IMR-90 (cell line): ENCODE data around the gene IFNG-AS1. TPM values are rescaled to one million over a fixed set of nuclear protein-coding genes. Genes with fewer than 3 reads are reported as not detected.

ENCODE experiments used
- ATAC-seq: fragments of 200-7000 bp; cut with Tn5 transposase; 2 replicates; pipeline ENCODE4 v1.9.1; 2020; ENCODE audit warnings: low read depth, mild to moderate bottlenecking, moderate library complexity
- BruUV-seq: library from RNA; stranded (reverse); fragments of 400-500 nt; replicated peaks from 2 replicates; lab custom pipeline; 2021; lab: Mats Ljungman, UMichigan
- CTCF ChIA-PET: fragments of 300-600 bp; formaldehyde crosslinking; extraction: SDS; loops from one replicate; lab custom pipeline; 2021; ENCODE audit warnings: antibody characterized with exemption; lab: Yijun Ruan, JAX
- POLR2A ChIA-PET: fragments of 300-600 bp; sonication (Branson Sonifier 250); formaldehyde crosslinking; loops from one replicate; lab custom pipeline; 2022; ENCODE audit warnings: antibody characterized with exemption; ENCODE audit not compliant: unreplicated experiment; lab: Charles Lee
- DNase-seq: peaks from one replicate; pipeline ENCODE4 v3.0.0; 2013
- H2AFZ ChIP-seq: replicated peaks from 2 replicates; pipeline ENCODE3; 2013; ENCODE audit warnings: low read length, mild to moderate bottlenecking; ENCODE audit not compliant: poor library complexity
- H2AK5ac ChIP-seq: 2 replicates; pipeline ENCODE4 v1.6.1; 2013; ENCODE audit warnings: low read depth, low read length, inconsistent platforms
- H2AK9ac ChIP-seq: replicated peaks from 2 replicates; pipeline ENCODE3; 2013; ENCODE audit warnings: mild to moderate bottlenecking, low read depth, low read length, moderate library complexity; ENCODE audit not compliant: poor library complexity
- H2BK120ac ChIP-seq: 2 replicates; pipeline ENCODE4 v1.6.1; 2013; ENCODE audit warnings: low read depth, low read length, inconsistent platforms
- H2BK15ac ChIP-seq: 3 replicates; pipeline ENCODE4 v1.6.1; 2013; ENCODE audit warnings: low read depth, low read length, inconsistent platforms
- H2BK20ac ChIP-seq: 2 replicates; pipeline ENCODE4 v1.6.1; 2013; ENCODE audit warnings: low read depth, mild to moderate bottlenecking, inconsistent platforms, low read length, moderate library complexity
- H2BK5ac ChIP-seq: 2 replicates; pipeline ENCODE4 v1.6.1; 2013; ENCODE audit warnings: mild to moderate bottlenecking, low read depth, low read length, inconsistent platforms; ENCODE audit not compliant: poor library complexity, severe bottlenecking
- H3K14ac ChIP-seq: replicated peaks from 2 replicates; pipeline ENCODE4 v1.6.1; 2013; ENCODE audit warnings: low read depth, low read length, inconsistent platforms
- H3K18ac ChIP-seq: 2 replicates; pipeline ENCODE4 v1.6.1; 2013; ENCODE audit warnings: low read depth, low read length, control low read depth
- H3K23ac ChIP-seq: 2 replicates; pipeline ENCODE4 v1.6.1; 2013; ENCODE audit warnings: low read depth, low read length, inconsistent platforms
- H3K27ac ChIP-seq: 2 replicates; pipeline ENCODE4 v1.5.1; 2013; ENCODE audit warnings: mild to moderate bottlenecking, control low read depth, low read length; ENCODE audit not compliant: insufficient read depth
- H3K27me3 ChIP-seq: 2 replicates; pipeline ENCODE4 v1.6.1; 2013; ENCODE audit warnings: low read length; ENCODE audit not compliant: control insufficient read depth, insufficient read depth
- H3K36me3 ChIP-seq: 2 replicates; pipeline ENCODE4 v1.6.1; 2013; ENCODE audit warnings: low read length, mixed read lengths; ENCODE audit not compliant: control insufficient read depth, insufficient read depth
- H3K4ac ChIP-seq: 2 replicates; pipeline ENCODE4 v1.6.1; 2013; ENCODE audit warnings: low read depth, low read length, inconsistent platforms
- H3K4me1 ChIP-seq: 2 replicates; pipeline ENCODE4 v1.6.1; 2013; ENCODE audit warnings: low read length, mixed read lengths; ENCODE audit not compliant: control insufficient read depth, insufficient read depth
- H3K4me2 ChIP-seq: 2 replicates; pipeline ENCODE4 v1.6.1; 2013; ENCODE audit warnings: low read depth, mild to moderate bottlenecking, control low read depth, low read length, moderate library complexity
- H3K4me3 ChIP-seq: 2 replicates; pipeline ENCODE4 v1.5.1; 2013; ENCODE audit warnings: low read depth, mild to moderate bottlenecking, control low read depth, low read length, moderate library complexity; ENCODE audit not compliant: insufficient read depth
- H3K56ac ChIP-seq: 2 replicates; pipeline ENCODE4 v1.6.1; 2013; ENCODE audit warnings: low read length, inconsistent platforms; ENCODE audit not compliant: insufficient read depth; ENCODE audit errors: extremely low read depth
- H3K79me1 ChIP-seq, 2 experiments: 2 replicates each; pipeline ENCODE4 v1.6.1; 2013; ENCODE audit warnings: low read length in 2 of 2, inconsistent platforms in 1 of 2, low read depth in 1 of 2
- H3K9ac ChIP-seq: 2 replicates; pipeline ENCODE4 v1.6.1; 2013; ENCODE audit warnings: low read depth, low read length, control low read depth
- H3K9me1 ChIP-seq: 2 replicates; pipeline ENCODE4 v1.6.1; 2013; ENCODE audit warnings: low read length, inconsistent platforms; ENCODE audit not compliant: insufficient read depth
- H3K9me3 ChIP-seq: 2 replicates; pipeline ENCODE4 v1.6.1; 2013; ENCODE audit warnings: low read length; ENCODE audit not compliant: control insufficient read depth, insufficient read depth
- H4K20me1 ChIP-seq: 2 replicates; pipeline ENCODE4 v1.6.1; 2013; ENCODE audit warnings: low read length, inconsistent platforms; ENCODE audit not compliant: insufficient read depth
- H4K5ac ChIP-seq: 2 replicates; pipeline ENCODE4 v1.6.1; 2013; ENCODE audit warnings: mild to moderate bottlenecking, low read depth, low read length, control low read depth
- H4K8ac ChIP-seq, 2 experiments: 2 replicates each; pipeline ENCODE4 v1.6.1; 2013; ENCODE audit warnings: low read depth in 2 of 2, low read length in 2 of 2, control low read depth in 1 of 2, inconsistent platforms in 1 of 2
- H4K91ac ChIP-seq: 2 replicates; pipeline ENCODE4 v1.6.1; 2013; ENCODE audit warnings: low read depth, low read length, inconsistent platforms; ENCODE audit not compliant: insufficient read depth
- BHLHE40 ChIP-seq: fragments of 150-350 bp; IDR thresholded peaks from 2 replicates; pipeline ENCODE4 v1.6.1; 2016; ENCODE audit warnings: mild to moderate bottlenecking, low read depth, low read length
- CTCF ChIP-seq: conservative IDR thresholded peaks from 2 replicates; pipeline ENCODE4 v1.5.1; 2012; ENCODE audit warnings: mild to moderate bottlenecking, low read depth, low read length, improper control_type of control experiment
- FOS ChIP-seq: fragments of 150-350 bp; IDR thresholded peaks from 2 replicates; pipeline ENCODE4 v1.6.1; 2016; ENCODE audit warnings: low read depth, low read length
- RAD21 ChIP-seq: IDR thresholded peaks from 2 replicates; pipeline ENCODE4 v1.6.1; 2012; ENCODE audit warnings: low read length, improper control_type of control experiment
- SMC3 ChIP-seq: fragments of 150-350 bp; IDR thresholded peaks from 2 replicates; pipeline ENCODE4 v1.6.1; 2016; ENCODE audit warnings: low read depth, mild to moderate bottlenecking, antibody characterized with exemption, low read length, moderate library complexity
- WGBS, 2 experiments: methylation state at CpG; one replicate each; pipeline versions ENCODE4 v1.1.5 to v1.1.7; 2013; ENCODE audit warnings: missing lambda C conversion rate in 2 of 2; ENCODE audit not compliant: insufficient read length in 1 of 2; ENCODE audit errors: extremely low coverage in 2 of 2; 5-methylcytosine and 5-hydroxymethylcytosine counted together
- dilution Hi-C: fragments of 300-500 bp; cut with HindIII; formaldehyde crosslinking; loops from one replicate; pipeline ENCODE4 v1.14.3; 2018; ENCODE audit warnings: low sequenced_read_pairs; ENCODE audit not compliant: unreplicated experiment
- in situ Hi-C: fragments of 300-500 bp; cut with MboI; formaldehyde crosslinking; loops from 3 replicates; pipeline ENCODE4 v1.14.3; 2019; ENCODE audit warnings: low sequenced_read_pairs, inconsistent platforms, mixed read lengths
- intact Hi-C: fragments of 100-400 bp; cut with micrococcal nuclease; formaldehyde crosslinking; loops from 2 replicates; pipeline ENCODE4 v1.10.0; 2022
- polyA plus RNA-seq, 3 experiments: library from polyadenylated mRNA; depleted of rRNA; stranded (reverse); fragments of >200 nt; gene quantifications; 2 replicates each; pipeline ENCODE4 v1.2.3, GENCODE V29; 2012; ENCODE audit warnings: low replicate concordance in 1 of 3
- total RNA-seq: library from RNA; depleted of rRNA; stranded (reverse); fragments of >200 nt; gene quantifications from 2 replicates; pipeline ENCODE4 v1.2.3, GENCODE V29; 2012

The IFNG-AS1 gene
- total and polyA plus RNA-seq, 2 of the 4 experiments (the other 2 are of a cell fraction), result not detected

GRCh38 chr12:68040450-68041075 is 51.3 kb downstream of the IFNG-AS1 start:
- Histone ChIP-seq H3K27me3 (no peaks in the 10 kb centered on the region; the same call in 1 of the 2 replicates), H2AFZ (no peak overlapping the region), H2AK5ac (no peak overlapping the region), H3K14ac (no peak overlapping the region), H3K4me3 (no peak overlapping the region), H3K18ac (no peak overlapping the region), H3K4me2 (no peak overlapping the region), H4K91ac (no peak overlapping the region), H2BK5ac (no peak overlapping the region), H2BK15ac (no peak overlapping the region), H3K23ac (no peak overlapping the region), H3K27ac (no peak overlapping the region), H3K9ac (no peak overlapping the region), H4K8ac (no peak overlapping the region), H3K4ac (no peak overlapping the region), H2BK20ac (no peak overlapping the region), H2AK9ac (no peak overlapping the region), H3K9me1 (no peaks in the 10 kb centered on the region), H3K4me1 (no peaks in the 10 kb centered on the region), H4K5ac (no peak overlapping the region), H3K79me1 (no peaks in the 10 kb centered on the region), H3K9me3 (no peaks in the 10 kb centered on the region), H3K56ac (no peak overlapping the region), H3K36me3 (no peaks in the 10 kb centered on the region), H4K20me1 (no peaks in the 10 kb centered on the region), H2BK120ac (no peak overlapping the region)
- in situ Hi-C loops, result loop anchor here (10.0 kb wide), 1 partner anchor 284 kb away; no protein-coding TSS in a partner anchor
- ChIA-PET POLR2A (no interaction called here), CTCF (interaction anchor here (0.6 to 1.7 kb wide), 16 partner anchors 8 to 579 kb away, joined by 3 to 7 read pairs (median 3); no protein-coding TSS in a partner anchor)
- TF ChIP-seq FOS (no peak), BHLHE40 (no peak), RAD21 (peak; percentile 79), CTCF (peak; percentile 83), SMC3 (peak; percentile 53; the same call in 1 of the 2 replicates)
- peak; percentile 73 for DNase-seq
- 0% methylated on average over 1 of the region's 6 CpGs; no CpG with 5 or more reads in 1 of the 2 experiments for WGBS, 2 experiments
- ATAC-seq, result peak; percentile 95
- no TSS peak for BruUV-seq
- intact Hi-C loops, result loop anchor here (1.0 to 5.0 kb wide), 4 partner anchors 183 to 767 kb away; partner anchors contain the start of gene MDM2
- dilution Hi-C loops, result no loop called here
